Erythroblast (primary cell): ENCODE data around the gene CD81.
"Not testable (repeated sequence)": the region's sequence is repeated elsewhere in the genome, so short reads cannot be mapped to it uniquely, and the experiment has no call there.

ENCODE experiments used
- DNase-seq, 2 experiments: peaks; one replicate each; lab custom pipeline; 2025; lab: John Stamatoyannopoulos, UW
- GATA1 ChIP-seq: IDR thresholded peaks from 2 replicates; pipeline ENCODE4 v1.6.1; 2011; ENCODE audit warnings: low read depth, mild to moderate bottlenecking, control low read depth, low read length, moderate library complexity
- POLR2A ChIP-seq: IDR thresholded peaks from 2 replicates; pipeline ENCODE4 v1.6.1; 2011; ENCODE audit warnings: mild to moderate bottlenecking, low read length

The CD81 gene

GRCh38 chr11:2363577-2364370 lies 13.3 kb upstream of the CD81 start:
- no peak for TF ChIP-seq GATA1
- no peak for TF ChIP-seq POLR2A
- no peak for DNase-seq

DNA sequence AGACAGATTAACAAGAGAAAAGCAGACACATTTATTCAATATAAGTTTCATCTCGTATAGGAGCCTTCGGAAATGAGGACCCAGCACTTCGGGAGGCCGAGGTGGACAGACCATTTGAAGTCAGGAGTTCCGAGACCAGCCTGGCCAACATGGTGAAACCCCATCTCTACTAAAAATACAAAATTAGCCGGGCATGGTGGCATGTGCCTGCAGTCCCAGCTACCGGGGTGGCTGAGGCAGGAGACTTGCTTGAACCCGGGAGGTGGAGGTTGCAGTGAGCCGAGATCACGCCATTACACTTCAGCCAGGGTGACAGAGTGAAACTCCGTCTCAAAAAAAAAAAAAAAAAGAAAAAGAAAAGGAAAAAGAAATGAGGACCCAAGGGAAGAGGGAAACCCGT lies 12.7 kb upstream of the CD81 start:
- DNase-seq: not testable (repeated sequence)

DNA sequence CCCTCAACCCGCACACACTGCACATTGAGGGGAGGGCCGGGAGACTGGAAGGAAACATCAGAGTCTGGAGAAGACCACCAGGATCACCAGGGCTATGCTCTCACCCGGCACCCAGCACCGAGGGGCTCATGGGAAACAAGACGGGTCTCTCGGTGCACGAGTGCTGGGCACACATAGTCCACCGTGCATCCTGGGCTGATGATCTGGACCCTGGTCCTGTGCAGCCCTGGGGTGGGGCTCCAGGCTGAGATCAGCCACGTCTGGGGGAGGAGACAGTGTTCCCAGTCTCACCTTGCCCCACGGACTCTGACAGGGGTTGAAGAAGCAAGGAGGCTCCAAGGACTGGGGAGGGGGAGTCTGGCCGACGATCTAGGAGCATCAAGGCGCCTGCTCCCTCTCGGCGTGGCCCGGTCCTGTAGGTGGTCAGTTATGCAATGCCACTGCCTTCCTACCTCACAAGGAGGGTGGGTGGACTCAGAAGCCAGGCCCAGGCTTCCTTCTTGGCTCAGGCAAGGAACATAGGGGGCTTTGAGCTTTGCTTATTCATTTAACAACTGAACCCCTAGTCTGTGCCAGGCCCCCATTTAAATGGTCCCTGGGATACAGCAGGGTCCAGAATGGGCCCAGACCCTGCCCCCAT lies 11.4 kb upstream of the CD81 start:
- TF ChIP-seq POLR2A (no peak), GATA1 (no peak)
- no peak for DNase-seq

DNA sequence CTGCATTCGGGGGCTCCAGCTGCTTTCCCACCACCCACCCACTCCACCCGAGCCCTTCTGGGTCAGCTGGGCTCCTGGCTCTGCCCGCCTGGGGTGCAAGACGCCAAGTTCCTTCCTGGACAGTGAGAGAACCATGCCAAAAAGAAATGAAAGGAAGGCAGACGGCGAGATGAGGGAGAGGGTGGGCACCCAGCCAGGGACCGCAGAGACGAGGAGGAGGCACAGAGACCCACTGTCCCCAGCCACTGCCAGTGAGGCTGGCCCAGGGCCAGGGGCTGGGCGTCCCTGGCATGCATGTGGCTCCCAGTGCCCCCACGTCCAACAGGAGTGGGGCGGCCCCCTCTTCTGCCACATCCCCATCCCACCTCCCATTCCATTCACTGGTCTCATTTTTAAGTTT lies 10.8 kb upstream of the CD81 start:
- TF ChIP-seq POLR2A: no peak
- no peak for DNase-seq

DNA sequence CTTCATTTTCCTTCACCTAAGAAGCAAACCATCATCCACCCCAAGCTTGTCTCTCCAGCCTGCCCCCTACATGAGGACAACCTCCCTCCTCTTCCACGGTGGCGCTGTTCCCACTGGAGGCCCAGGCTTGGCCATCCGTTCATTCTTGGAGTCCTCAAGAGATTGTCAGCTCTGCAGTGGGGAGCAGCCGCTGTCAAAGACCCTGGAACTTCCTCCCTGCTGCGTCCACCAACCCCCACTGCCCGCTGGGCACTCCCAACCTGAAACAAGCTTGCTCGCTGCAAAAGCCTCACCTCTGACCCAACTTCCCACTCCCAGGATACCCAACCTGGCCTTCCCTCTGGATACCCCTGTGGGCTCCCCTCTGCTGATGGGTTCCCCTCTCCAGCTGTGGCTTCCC lies 10.4 kb upstream of the CD81 start:
- DNase-seq: no peak
- TF ChIP-seq GATA1 (no peak), POLR2A (no peak)

- DNase-seq: no peak
- TF ChIP-seq GATA1: no peak
- TF ChIP-seq POLR2A: no peak
Measured at GRCh38 chr11:2367266-2368160, 9.6 kb upstream of the CD81 start.

DNA sequence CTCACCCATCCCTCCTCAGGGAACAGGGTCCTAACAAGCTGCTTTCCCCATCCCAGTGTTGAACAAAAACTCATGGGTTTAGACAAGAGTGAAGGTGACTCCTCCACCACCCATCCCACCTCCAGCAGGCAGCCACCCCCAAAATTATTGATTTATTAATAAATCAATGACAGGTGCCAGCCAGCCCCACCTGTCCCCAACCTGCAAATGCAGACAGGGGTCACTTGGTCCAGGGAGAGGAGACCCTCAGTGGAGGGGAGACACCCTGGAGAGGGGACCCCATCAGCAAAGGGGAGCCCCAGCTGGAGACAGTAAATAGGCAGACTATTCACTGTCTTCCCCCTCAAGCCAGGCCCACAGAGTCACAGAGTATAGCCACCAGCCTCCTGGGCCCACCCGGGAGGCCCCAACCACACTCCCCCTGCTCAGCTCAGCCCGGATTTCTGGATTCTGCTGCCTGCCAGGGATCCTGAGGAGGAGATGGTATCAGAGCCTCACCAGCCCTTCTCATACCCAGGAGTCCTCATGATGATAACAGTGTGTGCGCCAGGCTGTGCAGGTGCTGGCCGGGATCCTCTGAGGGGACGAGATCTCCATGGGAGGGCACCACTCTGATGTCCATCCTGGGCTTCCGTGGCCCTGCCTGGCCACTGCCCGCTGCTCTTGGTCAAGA lies 8.8 kb upstream of the CD81 start:
- no peak for TF ChIP-seq POLR2A
- no peak for DNase-seq

GRCh38 chr11:2368851-2369180 lies 8.3 kb upstream of the CD81 start:
- no peak for DNase-seq
- no peak for TF ChIP-seq POLR2A
- TF ChIP-seq GATA1: no peak

DNA sequence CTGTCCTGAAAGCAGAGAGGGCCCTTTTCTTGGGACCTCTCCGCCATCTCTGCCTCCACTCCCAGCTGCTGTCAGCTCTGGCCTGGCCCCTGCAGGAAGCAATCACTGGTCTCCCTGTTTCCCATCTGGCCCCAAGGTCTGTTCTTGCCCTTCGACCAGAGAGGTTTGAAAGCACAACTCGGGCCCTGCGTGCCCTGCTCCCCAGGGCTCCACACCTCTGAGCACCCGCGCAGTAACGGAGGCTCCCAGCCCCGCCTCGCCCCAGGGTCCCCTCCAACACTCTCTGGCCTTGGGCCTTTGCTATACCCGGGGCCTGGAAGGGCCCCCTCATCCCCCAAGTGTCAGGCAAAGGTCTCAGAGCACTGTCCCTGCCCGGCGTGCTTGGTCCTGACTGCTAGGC lies 7.8 kb upstream of the CD81 start:
- DNase-seq: no peak

GRCh38 chr11:2369896-2370295 lies 7.2 kb upstream of the CD81 start:
- no peak for DNase-seq
- TF ChIP-seq GATA1 (no peak), POLR2A (no peak)

More for the DNA sequence above, 7.8 kb upstream of the CD81 start:
- TF ChIP-seq POLR2A (no peak), GATA1 (no peak)

- no peak for TF ChIP-seq GATA1
- TF ChIP-seq POLR2A: no peak
- DNase-seq: no peak
Measured at GRCh38 chr11:2374456-2375201, 2.5 kb upstream of the CD81 start.

DNA sequence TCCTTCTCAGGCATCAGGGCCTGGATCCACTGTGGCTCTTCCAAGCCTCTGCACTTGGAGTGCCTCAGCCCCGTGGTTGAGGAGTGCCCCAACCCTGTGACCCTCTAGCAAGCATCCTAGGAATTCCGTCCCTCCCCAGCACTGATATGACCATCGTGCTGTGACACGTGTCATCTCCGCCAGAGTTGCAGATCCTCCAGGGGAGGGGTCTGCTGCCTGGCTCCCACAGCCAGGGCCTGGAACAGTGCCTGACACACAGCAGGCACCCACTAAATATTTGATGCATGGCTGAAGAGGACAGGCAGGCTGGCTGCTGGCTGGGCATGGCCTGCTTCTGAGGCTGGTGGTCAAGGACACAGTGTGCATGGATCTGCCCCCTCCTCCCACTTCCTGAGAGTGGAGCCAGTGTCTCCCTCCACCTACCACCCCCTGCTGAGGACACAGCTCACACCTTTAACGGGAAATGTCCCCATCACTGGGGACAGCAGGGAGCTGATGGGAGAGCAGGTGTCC lies 1.7 kb upstream of the CD81 start:
- DNase-seq: no peak
- no peak for TF ChIP-seq GATA1
- no peak for TF ChIP-seq POLR2A
